ENCODE data around the gene PKP2. TPM values are rescaled to one million over a fixed set of nuclear protein-coding genes. Genes with fewer than 3 reads are reported as not detected.

Gene PKP2
- total RNA-seq, 1 experiment from 2014 or later: 18.4 TPM

- no peaks in the 10 kb centered on the region for H3K4me1 ChIP-seq (ENCODE audit: insufficient read depth, low read length)
- H2BK20ac ChIP-seq (ENCODE audit: low read depth, low read length, poor library complexity, severe bottlenecking): no peak overlapping the region
- no peaks in the 10 kb centered on the region for H3K79me2 ChIP-seq (ENCODE audit: insufficient read depth, low read length)
- no peak overlapping the region for H3K23ac ChIP-seq (ENCODE audit: insufficient read length, low read depth, low read length)
- no peak overlapping the region for H4K8ac ChIP-seq (replicated peaks; ENCODE audit: insufficient read length, low read depth, low read length)
- no peak overlapping the region for H2BK120ac ChIP-seq (ENCODE audit: low read depth, low read length, poor library complexity, severe bottlenecking)
- Mint-ChIP-seq H3K27me3 (ENCODE audit: low read depth) (no peaks in the 10 kb centered on the region), H3K4me1 (peaks cover 0 to 8% of the 10 kb centered on the region in 2 experiments; a peak in 2 of 4 replicates), H3K9me3 (no peaks in the 10 kb centered on the region), H3K4me3 (no peak overlapping the region), H3K36me3 (ENCODE audit: insufficient read depth in 1 of 3, low read depth in 3 of 3) (peaks cover 0 to 16% (median 7%) of the 10 kb centered on the region in 3 experiments; a peak in 3 of 7 replicates), H3K27ac (no peak overlapping the region)
- no peak overlapping the region for H3K18ac ChIP-seq (ENCODE audit: insufficient read length, low read depth, low read length)
- H3K23me2 ChIP-seq (ENCODE audit: insufficient read length, low read depth, low read length, poor library complexity, severe bottlenecking): no peaks in the 10 kb centered on the region
- no peak overlapping the region for H2AFZ ChIP-seq (ENCODE audit: low read length)
- H3K56ac ChIP-seq (ENCODE audit: insufficient read length, low read depth, low read length): no peak overlapping the region
- no peak overlapping the region for H3K4me2 ChIP-seq (ENCODE audit: insufficient read depth, insufficient read length, low read length)
- no peaks in the 10 kb centered on the region for H3K27me3 ChIP-seq (ENCODE audit: insufficient read depth, low read length)
- no peak overlapping the region for H3K14ac ChIP-seq (ENCODE audit: insufficient read depth, low read length)
- no peak overlapping the region for H3K4ac ChIP-seq (ENCODE audit: low read depth, low read length)
- H2BK15ac ChIP-seq (ENCODE audit: low read depth, low read length): no peak overlapping the region
- H3K27ac ChIP-seq (ENCODE audit: insufficient read length, low read depth, low read length): no peak overlapping the region
- TF ChIP-seq, protein P1, sequence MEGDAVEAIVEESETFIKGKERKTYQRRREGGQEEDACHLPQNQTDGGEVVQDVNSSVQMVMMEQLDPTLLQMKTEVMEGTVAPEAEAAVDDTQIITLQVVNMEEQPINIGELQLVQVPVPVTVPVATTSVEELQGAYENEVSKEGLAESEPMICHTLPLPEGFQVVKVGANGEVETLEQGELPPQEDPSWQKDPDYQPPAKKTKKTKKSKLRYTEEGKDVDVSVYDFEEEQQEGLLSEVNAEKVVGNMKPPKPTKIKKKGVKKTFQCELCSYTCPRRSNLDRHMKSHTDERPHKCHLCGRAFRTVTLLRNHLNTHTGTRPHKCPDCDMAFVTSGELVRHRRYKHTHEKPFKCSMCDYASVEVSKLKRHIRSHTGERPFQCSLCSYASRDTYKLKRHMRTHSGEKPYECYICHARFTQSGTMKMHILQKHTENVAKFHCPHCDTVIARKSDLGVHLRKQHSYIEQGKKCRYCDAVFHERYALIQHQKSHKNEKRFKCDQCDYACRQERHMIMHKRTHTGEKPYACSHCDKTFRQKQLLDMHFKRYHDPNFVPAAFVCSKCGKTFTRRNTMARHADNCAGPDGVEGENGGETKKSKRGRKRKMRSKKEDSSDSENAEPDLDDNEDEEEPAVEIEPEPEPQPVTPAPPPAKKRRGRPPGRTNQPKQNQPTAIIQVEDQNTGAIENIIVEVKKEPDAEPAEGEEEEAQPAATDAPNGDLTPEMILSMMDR (conservative IDR thresholded peaks at IDR 0.05): no peak
- H4K20me1 ChIP-seq (ENCODE audit: control insufficient read depth, insufficient read depth, insufficient read length): no peaks in the 10 kb centered on the region
- no peaks in the 10 kb centered on the region for H3K9me3 ChIP-seq (ENCODE audit: control insufficient read depth, low read depth, low read length)
- DNase-seq: no peak
- no peaks in the 10 kb centered on the region for H3K79me1 ChIP-seq (ENCODE audit: insufficient read depth, low read depth, low read length, poor library complexity, severe bottlenecking)
- no CpG with 5 or more reads among the region's 1 CpG for WGBS (ENCODE audit: extremely low coverage, insufficient read length, low lambda C conversion rate)
- H2BK12ac ChIP-seq (ENCODE audit: insufficient read length, low read depth, low read length): no peak overlapping the region
- no peak overlapping the region for H3K9ac ChIP-seq (ENCODE audit: extremely low read depth, insufficient read length, low read length)
- H4K91ac ChIP-seq (ENCODE audit: insufficient read length, low read depth, low read length): no peak overlapping the region
- H4K5ac ChIP-seq (ENCODE audit: insufficient read length, low read depth, low read length): no peak overlapping the region
- no peak overlapping the region for H2BK5ac ChIP-seq (ENCODE audit: insufficient read length, low read length)
- no peak overlapping the region for H2AK5ac ChIP-seq (ENCODE audit: insufficient read length, low read length)
- no peak overlapping the region for H3T11ph ChIP-seq (ENCODE audit: low read length)
Observed at GRCh38 chr12:32824596-32824995, 72.0 kb downstream of the PKP2 start.
